OCI-LY3 (cell line): ENCODE measurements around the gene HS1BP3.

Experiments used
- EZH2phosphoT487 ChIP-seq: fragments of 200-600 bp; shearing (Covaris generic); IDR thresholded peaks from 2 replicates; pipeline ENCODE4 v1.6.1; 2018; ENCODE audit warnings: antibody characterized with exemption, mixed run types, low read depth
- TF ChIP-seq, protein P1 (sequence below): fragments of 200-600, 300-600 bp; sonication (generic); IDR thresholded peaks from 2 replicates; pipeline ENCODE4 v1.5.1; 2014; ENCODE audit warnings: antibody characterized with exemption, low read length, low read depth

DNA sequence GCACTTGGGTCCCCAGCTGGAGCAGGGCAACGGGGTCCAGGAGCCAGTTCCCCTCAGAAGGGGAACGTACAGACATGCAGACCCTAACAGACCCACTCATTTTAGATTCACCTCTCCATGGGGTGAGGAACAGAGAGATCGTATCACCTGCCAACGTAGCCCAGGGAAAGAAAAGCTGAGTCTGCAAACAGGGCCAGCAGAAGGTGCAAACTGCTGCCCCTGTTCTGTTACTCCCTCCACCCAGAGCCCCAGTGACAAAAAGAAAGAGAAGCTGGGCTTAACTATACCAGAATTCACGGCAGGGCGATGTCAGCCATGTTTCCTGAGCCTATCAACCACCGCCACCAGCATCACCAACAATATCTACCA, 817 bp upstream of the HS1BP3 start:
- TF ChIP-seq, protein P1, sequence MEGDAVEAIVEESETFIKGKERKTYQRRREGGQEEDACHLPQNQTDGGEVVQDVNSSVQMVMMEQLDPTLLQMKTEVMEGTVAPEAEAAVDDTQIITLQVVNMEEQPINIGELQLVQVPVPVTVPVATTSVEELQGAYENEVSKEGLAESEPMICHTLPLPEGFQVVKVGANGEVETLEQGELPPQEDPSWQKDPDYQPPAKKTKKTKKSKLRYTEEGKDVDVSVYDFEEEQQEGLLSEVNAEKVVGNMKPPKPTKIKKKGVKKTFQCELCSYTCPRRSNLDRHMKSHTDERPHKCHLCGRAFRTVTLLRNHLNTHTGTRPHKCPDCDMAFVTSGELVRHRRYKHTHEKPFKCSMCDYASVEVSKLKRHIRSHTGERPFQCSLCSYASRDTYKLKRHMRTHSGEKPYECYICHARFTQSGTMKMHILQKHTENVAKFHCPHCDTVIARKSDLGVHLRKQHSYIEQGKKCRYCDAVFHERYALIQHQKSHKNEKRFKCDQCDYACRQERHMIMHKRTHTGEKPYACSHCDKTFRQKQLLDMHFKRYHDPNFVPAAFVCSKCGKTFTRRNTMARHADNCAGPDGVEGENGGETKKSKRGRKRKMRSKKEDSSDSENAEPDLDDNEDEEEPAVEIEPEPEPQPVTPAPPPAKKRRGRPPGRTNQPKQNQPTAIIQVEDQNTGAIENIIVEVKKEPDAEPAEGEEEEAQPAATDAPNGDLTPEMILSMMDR, result no peak
- no peak for TF ChIP-seq EZH2phosphoT487
